ENCODE measurements around the gene C10orf90. TPM values are rescaled to one million over a fixed set of nuclear protein-coding genes. Genes with fewer than 3 reads are reported as not detected.

C10orf90 gene
- total and polyA plus RNA-seq, 2 of the 8 experiments (the other 6 are each of a cell fraction or from before 2014, with no cell fraction given), result 0.21 TPM; not detected in 1

DNA sequence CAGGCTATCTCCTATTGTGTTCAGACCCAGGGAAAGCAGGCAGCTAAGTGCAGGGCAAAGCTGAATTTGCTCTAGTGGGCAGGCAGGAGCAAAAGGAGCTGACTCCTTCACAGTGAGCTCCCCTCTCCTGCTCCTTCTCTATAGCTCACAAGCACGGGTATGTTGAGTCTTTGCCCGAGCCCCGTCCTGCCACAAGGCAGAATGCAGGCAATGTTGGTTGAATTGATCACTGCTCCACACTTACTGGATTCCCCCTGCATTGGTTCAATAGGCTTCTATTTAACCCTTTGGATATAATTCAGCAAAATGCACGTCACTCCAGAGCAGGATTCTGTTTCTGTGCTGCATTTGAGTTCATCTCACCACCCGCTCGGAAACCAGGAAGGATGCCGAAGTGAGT, 16.2 kb upstream of the C10orf90 start:
- FAIRE-seq, result no peak
- Histone ChIP-seq H3K79me2 (ENCODE audit: control insufficient read depth in 1 of 2, insufficient read depth in 2 of 2, low read length in 2 of 2) (no peaks in the 10 kb centered on the region), H2BK5ac (ENCODE audit: low read depth, low read length) (no peak overlapping the region), H3K56ac (replicated peaks; ENCODE audit: insufficient read length, low read depth, low read length) (no peak overlapping the region), H3K14ac (ENCODE audit: insufficient read length) (no peak overlapping the region), H4K20me1 (replicated peaks in 1 of 2; ENCODE audit: control insufficient read depth in 1 of 2, insufficient read depth in 2 of 2, low read length in 2 of 2) (no peaks in the 10 kb centered on the region), H3K4me1 (replicated peaks in 1 of 4; ENCODE audit: control insufficient read depth in 3 of 4, insufficient read depth in 4 of 4, low read length in 3 of 4) (peaks cover 0 to 10% (median 4%) of the 10 kb centered on the region in 4 experiments; a peak in 4 of 7 replicates), H2BK12ac (ENCODE audit: low read depth, low read length) (no peak overlapping the region), H2AK5ac (ENCODE audit: low read depth, low read length) (no peak overlapping the region), H3K27me3 (replicated peaks in 1 of 4; ENCODE audit: control insufficient read depth in 3 of 4, extremely low read depth in 1 of 4, insufficient read depth in 3 of 4, low read length in 3 of 4) (no peaks in the 10 kb centered on the region), H2AFZ (ENCODE audit: low read length) (0 out of 2 replicates have a peak overlapping the region, but pooled peaks have one; percentile 20), H3K79me1 (ENCODE audit: low read depth, low read length) (no peaks in the 10 kb centered on the region), H4K8ac (ENCODE audit: extremely low read depth, insufficient read depth, low read length) (no peak overlapping the region), H4K91ac (replicated peaks; ENCODE audit: insufficient read length, low read length) (peak overlapping the region; percentile 38), H3K23me2 (ENCODE audit: low read depth, low read length) (no peaks in the 10 kb centered on the region; the same call in 1 of the 2 replicates), H3K36me3 (ENCODE audit: control insufficient read depth in 2 of 4, insufficient read depth in 4 of 4, low read length in 3 of 4) (no peaks in the 10 kb centered on the region), H3K9ac (replicated peaks in 1 of 4; ENCODE audit: extremely low read depth in 1 of 4, low read depth in 3 of 4, low read length in 3 of 4) (no peak overlapping the region; a peak in 1 of 7 replicates), H3K23ac (ENCODE audit: insufficient read length) (no peak overlapping the region), H3K9me3 (ENCODE audit: insufficient read depth in 2 of 2, low read depth in 1 of 2, low read length in 1 of 2) (peaks cover 3 to 5% of the 10 kb centered on the region in 2 experiments; a peak in 3 of 4 replicates), H2BK15ac (ENCODE audit: low read length) (no peak overlapping the region), H3K4ac (replicated peaks; ENCODE audit: insufficient read length, low read depth, low read length) (no peak overlapping the region), H3K4me2 (ENCODE audit: insufficient read depth in 1 of 2, low read depth in 2 of 2, low read length in 2 of 2) (no peak overlapping the region), H3K4me3 (ENCODE audit: extremely low read depth in 1 of 4, insufficient read depth in 2 of 4, low read depth in 3 of 4, low read length in 4 of 4) (no peak overlapping the region), H4K5ac (ENCODE audit: insufficient read length, low read depth, low read length) (no peak overlapping the region), H3K18ac (ENCODE audit: extremely low read depth, low read length) (no peak overlapping the region), H2BK120ac (replicated peaks; ENCODE audit: low read depth, low read length) (peak overlapping the region; percentile 79), H2BK20ac (ENCODE audit: low read length) (no peak overlapping the region), H3K27ac (ENCODE audit: low read depth, low read length) (no peak overlapping the region)
- no peak for DNase-seq (ENCODE audit: low read depth in 1 of 2, low spot score in 2 of 2)
- WGBS, 2 experiments (ENCODE audit: extremely low coverage in 1 of 2, insufficient coverage in 1 of 2, insufficient read length in 1 of 2, insufficient replicate concordance in 2 of 2, low coverage in 1 of 2, low lambda C conversion rate in 2 of 2, missing lambda C conversion rate in 1 of 2), result 81% methylated on average over 7 of the region's 7 CpGs; no CpG with 5 or more reads in 1 of the 2 experiments
- POLR2A ChIA-PET (ENCODE audit: partially characterized antibody), result no interaction called here
- CTCF ChIA-PET (ENCODE audit: partially characterized antibody), result interaction anchor here (0.8 to 1.4 kb wide), 2 partner anchors 13 to 75 kb away, joined by 3 to 4 read pairs; no protein-coding TSS in a partner anchor
- TF ChIP-seq CREB1 (IDR thresholded peaks at IDR 0.05) (no peak), YY1 (IDR thresholded peaks at IDR 0.05; ENCODE audit: low read depth, low read length) (no peak), CBX5 (IDR thresholded peaks at IDR 0.05; ENCODE audit: low read depth, low read length) (no peak)

Data from H1 (cell line).